ENCODE data around the gene IQGAP1.

GRCh38 chr15:90379263-90379662, 8.8 kb upstream of the IQGAP1 start:
- TF ChIP-seq CTCF (conservative IDR thresholded peaks at IDR 0.05; ENCODE audit: low read depth, low read length) (no peak), CEBPB (IDR thresholded peaks at IDR 0.05; ENCODE audit: low read depth, low read length) (no peak), BHLHE40 (IDR thresholded peaks at IDR 0.05; ENCODE audit: low read depth, low read length) (no peak), MAFK (IDR thresholded peaks at IDR 0.05; ENCODE audit: low read depth, low read length) (no peak), FOS (IDR thresholded peaks at IDR 0.05; ENCODE audit: low read depth, low read length) (no peak), SMC3 (IDR thresholded peaks at IDR 0.05; ENCODE audit: low read depth, low read length) (no peak)
